K562 (cell line): ENCODE data around the gene MATCAP1. TPM values are rescaled to one million over a fixed set of nuclear protein-coding genes. Genes with fewer than 3 reads are reported as not detected.
A peak's percentile ranks its signal among the peaks of the same experiment; 100 is the strongest.

Experiments
- ATAC-seq: fragments of 200-7000 bp; cut with Tn5 transposase; 3 replicates; pipeline ENCODE4 v1.9.1; 2020; ENCODE audit warnings: moderate library complexity
- BruUV-seq: library from RNA; stranded (reverse); fragments of 400-500 nt; replicated peaks from 2 replicates; lab custom pipeline; 2021; lab: Mats Ljungman, UMichigan
- CTCF ChIA-PET: fragments of 300-600 bp; formaldehyde crosslinking; extraction: SDS; loops from one replicate; lab custom pipeline; 2021; ENCODE audit warnings: low intra/inter-chr PET ratio; lab: Yijun Ruan, JAX
- POLR2A ChIA-PET: fragments of 300-600, 350-650 bp; sonication (Branson Sonifier 250); formaldehyde crosslinking; extraction: SDS; loops from one replicate; lab custom pipeline; 2021; ENCODE audit warnings: antibody characterized with exemption, inconsistent platforms; lab: Yijun Ruan, JAX
- DNase-seq, 4 experiments: peaks; one replicate each; pipeline versions ENCODE4 v3.0.0 to v3.0.0-alpha.2; 2011 to 2018; ENCODE audit warnings: low spot score in 3 of 4, mixed read lengths in 3 of 4; ENCODE audit errors: extremely low read depth in 1 of 4
- FAIRE-seq: peaks from 2 replicates; lab custom pipeline; 2011; peaks lifted over from hg19 to GRCh38; lab: Jason Lieb, UNC
- H2AFZ ChIP-seq: 2 replicates; pipeline ENCODE4 v1.6.0; 2011; ENCODE audit warnings: low read depth, low read length, control low read depth, inconsistent platforms
- H3K27ac ChIP-seq: fragments of 200-600 bp; 3 replicates; pipeline ENCODE4 v1.8.0; 2011; ENCODE audit warnings: low read depth, mild to moderate bottlenecking, control low read depth, inconsistent platforms, low read length, moderate library complexity, mixed read lengths; ENCODE audit errors: extremely low read depth
- H3K27me3 ChIP-seq, 2 experiments: fragments of 300-600 bp in 1 of 2; 2 replicates in 1 of 2; 3 replicates in 1 of 2; pipeline versions ENCODE4 v1.6.0 to v1.8.0; 2011; ENCODE audit warnings: inconsistent platforms in 2 of 2, low read length in 2 of 2, mild to moderate bottlenecking in 1 of 2, mixed read lengths in 1 of 2, moderate library complexity in 1 of 2; ENCODE audit not compliant: control insufficient read depth in 2 of 2, insufficient read depth in 2 of 2
- H3K36me3 ChIP-seq: fragments of 300-600 bp; 3 replicates; pipeline ENCODE4 v1.8.0; 2011; ENCODE audit warnings: mild to moderate bottlenecking, low read length, inconsistent platforms; ENCODE audit not compliant: control insufficient read depth, insufficient read depth
- H3K4me1 ChIP-seq, 2 experiments: fragments of 200-600 bp in 1 of 2; replicated peaks in 1 of 2; 2 replicates in 1 of 2; 3 replicates in 1 of 2; pipeline versions ENCODE4 v1.5.1 to v1.8.0; 2011; ENCODE audit warnings: inconsistent platforms in 2 of 2, low read length in 2 of 2, mild to moderate bottlenecking in 1 of 2, mixed read lengths in 1 of 2, moderate library complexity in 1 of 2; ENCODE audit not compliant: control insufficient read depth in 2 of 2, insufficient read depth in 2 of 2
- H3K4me2 ChIP-seq: 2 replicates; pipeline ENCODE4 v1.6.1; 2011; ENCODE audit warnings: low read length, control low read depth, inconsistent platforms, mixed read lengths; ENCODE audit not compliant: insufficient read depth
- H3K4me3 ChIP-seq: fragments of 200-600 bp; sonication (generic), shearing (Covaris generic); 2 replicates; pipeline ENCODE4 v1.5.1; 2016; ENCODE audit warnings: control low read depth, inconsistent platforms
- H3K79me2 ChIP-seq: fragments of 200-600 bp; 3 replicates; pipeline ENCODE4 v1.8.0; 2011; ENCODE audit warnings: low read length, inconsistent platforms; ENCODE audit not compliant: control insufficient read depth, insufficient read depth
- H3K9ac ChIP-seq, 2 experiments: 2 replicates each; pipeline versions ENCODE4 v1.6.0 to v1.6.1; 2011; ENCODE audit warnings: low read depth in 2 of 2, low read length in 2 of 2, control low read depth in 1 of 2, inconsistent platforms in 1 of 2, mild to moderate bottlenecking in 1 of 2, mixed read lengths in 1 of 2; ENCODE audit not compliant: insufficient read depth in 1 of 2
- H3K9me1 ChIP-seq: one replicate; pipeline ENCODE4 v1.6.0; 2011; ENCODE audit warnings: inconsistent platforms, mild to moderate bottlenecking, low read length, moderate library complexity; ENCODE audit not compliant: control insufficient read depth, insufficient read depth
- H3K9me3 ChIP-seq: replicated peaks from 2 replicates; pipeline ENCODE4 v1.5.1; 2011; ENCODE audit warnings: low read depth, low read length, inconsistent platforms; ENCODE audit not compliant: control insufficient read depth, insufficient read depth
- H4K20me1 ChIP-seq: replicated peaks from 2 replicates; pipeline ENCODE4 v1.6.1; 2011; ENCODE audit warnings: low read length, inconsistent platforms, mixed read lengths; ENCODE audit not compliant: control insufficient read depth, insufficient read depth
- GMEB1 ChIP-seq: fragments of 250-450 bp; sonication (Bioruptor Pico); IDR thresholded peaks from 2 replicates; pipeline ENCODE4 v1.4.0; 2020; ENCODE audit warnings: mild to moderate bottlenecking
- HBP1 ChIP-seq: fragments of 450-650 bp; formaldehyde crosslinking; IDR thresholded peaks from 2 replicates; pipeline ENCODE4 v1.4.0; 2022; ENCODE audit warnings: missing genetic modification characterization
- HDAC8 ChIP-seq: fragments of 450-650 bp; IDR thresholded peaks from 2 replicates; pipeline ENCODE4 v1.6.1; 2016; ENCODE audit warnings: mild to moderate bottlenecking, missing genetic modification characterization, moderate library complexity, missing compliant biosample characterization
- KLF1 ChIP-seq: fragments of 450-650 bp; IDR thresholded peaks from 2 replicates; pipeline ENCODE4 v1.6.1; 2016; ENCODE audit warnings: missing genetic modification characterization, missing compliant biosample characterization
- MTA3 ChIP-seq: fragments of 450-650 bp; formaldehyde crosslinking; IDR thresholded peaks from 2 replicates; pipeline ENCODE4 v1.6.1; 2017; ENCODE audit warnings: mild to moderate bottlenecking, borderline replicate concordance
- MYC ChIP-seq, 2 experiments: fragments of 250-450 bp in 1 of 2; sonication (Bioruptor Pico) in 1 of 2; IDR thresholded peaks; 2 replicates each; pipeline versions ENCODE4 v1.5.1 to v1.6.1; 2012 to 2021; ENCODE audit warnings: low read depth in 2 of 2, borderline replicate concordance in 1 of 2, improper control_type of control experiment in 1 of 2, low read length in 1 of 2, mild to moderate bottlenecking in 1 of 2, moderate library complexity in 1 of 2
- NFYB ChIP-seq: IDR thresholded peaks from 2 replicates; pipeline ENCODE4 v1.6.1; 2011; ENCODE audit warnings: mild to moderate bottlenecking, moderate library complexity; ENCODE audit not compliant: insufficient read length; ENCODE audit errors: extremely low read depth
- NR4A1 ChIP-seq, 2 experiments: fragments of 250-450 bp in 1 of 2; fragments of 450-650 bp in 1 of 2; sonication (Bioruptor Pico) in 1 of 2; IDR thresholded peaks; 2 replicates each; pipeline versions ENCODE4 v1.4.0 to v1.6.1; 2016 to 2020; ENCODE audit warnings: mild to moderate bottlenecking in 2 of 2, missing compliant biosample characterization in 1 of 2, missing genetic modification characterization in 1 of 2, moderate library complexity in 1 of 2
- RAD51 ChIP-seq: fragments of 450-650 bp; IDR thresholded peaks from 2 replicates; pipeline ENCODE4 v1.7.1; 2016; ENCODE audit warnings: low read depth, mild to moderate bottlenecking, borderline replicate concordance
- STAG1 ChIP-seq: sonication (generic); formaldehyde crosslinking; IDR thresholded peaks from 2 replicates; pipeline ENCODE4 v1.5.0; 2020; ENCODE audit warnings: missing genetic modification reagents, borderline replicate concordance
- ZBTB7A ChIP-seq: IDR thresholded peaks from 2 replicates; pipeline ENCODE4 v1.6.1; 2011; ENCODE audit warnings: low read depth, mild to moderate bottlenecking, low read length, moderate library complexity, borderline replicate concordance; ENCODE audit not compliant: control insufficient read depth
- ZNF232 ChIP-seq: sonication (generic); formaldehyde crosslinking; IDR thresholded peaks from 2 replicates; pipeline ENCODE4 v1.8.0; 2022; ENCODE audit warnings: mild to moderate bottlenecking, missing genetic modification reagents
- ZNF511 ChIP-seq: sonication (generic); formaldehyde crosslinking; IDR thresholded peaks from 2 replicates; pipeline ENCODE4 v1.8.0; 2022; ENCODE audit warnings: mild to moderate bottlenecking, missing genetic modification reagents
- WGBS: fragments of 100-300 bp; shearing (Covaris generic); methylation state at CpG from one replicate; pipeline ENCODE4 v1.1.6; 2016; ENCODE audit warnings: low coverage, mixed read lengths; ENCODE audit not compliant: insufficient coverage; ENCODE audit errors: missing lambda C conversion rate; 5-methylcytosine and 5-hydroxymethylcytosine counted together
- in situ Hi-C: fragments of 300-500 bp; cut with MboI; formaldehyde crosslinking; loops from 4 replicates; pipeline ENCODE4 v1.15.0; 2018; ENCODE audit warnings: inconsistent platforms, mixed read lengths
- intact Hi-C: fragments of 100-400 bp; cut with micrococcal nuclease; formaldehyde crosslinking; loops from 2 replicates; pipeline ENCODE4 v1.14.2; 2022
- polyA plus RNA-seq, 8 experiments: library from polyadenylated mRNA; depleted of rRNA in 4 of 8; stranded (reverse) in 5 of 8; unstranded in 3 of 8; fragments of >200 nt; fragmentation: Nextera tagmentation in 2 of 8; fragmentation: Illumina TruSeq in 1 of 8; extraction: Ambion mirVana in 2 of 8; extraction: Trizol in 1 of 8; gene quantifications; 2 replicates each; pipeline versions ENCODE4 v1.2.1 to v1.2.3, GENCODE V29; 2011 to 2014; ENCODE audit warnings: inconsistent platforms in 1 of 8, missing spikeins in 1 of 8
- total RNA-seq, 7 experiments: library from RNA; depleted of rRNA in 6 of 7; stranded (reverse); fragments of >200 nt in 6 of 7; fragmentation: Illumina TruSeq in 2 of 7; extraction: Trizol in 2 of 7; gene quantifications; 2 replicates each; pipeline versions ENCODE4 v1.2.1 to v1.2.3, GENCODE V29; 2011 to 2021; ENCODE audit warnings: low replicate concordance in 1 of 7

The MATCAP1 gene
- total and polyA plus RNA-seq, 9 of the 15 experiments (the other 6 are each of a cell fraction or from before 2014, with no cell fraction given): 3.4 to 20.5 (median 10.3) TPM

- 1% methylated on average over 32 of the region's 34 CpGs for WGBS
- in situ Hi-C loops: loop anchor here (5.0 to 25.0 kb wide), 2 partner anchors 142 to 197 kb away; partner anchors contain the start of gene CES3
- TF ChIP-seq ZBTB7A: peak; percentile 50; the same call in 1 of the 2 replicates
- TF ChIP-seq NFYB: no peak
- TF ChIP-seq STAG1 (CRISPR knock-in tag): no peak
- no peak for TF ChIP-seq KLF1
- no peak for TF ChIP-seq GMEB1 (CRISPR knock-in tag)
- TF ChIP-seq ZNF511 (CRISPR knock-in tag): 0 out of 2 replicates have a peak, but pooled peaks have one; percentile 39
- no peak for TF ChIP-seq NR4A1 (CRISPR knock-in tag; IDR thresholded peaks at IDR 0.05)
- TF ChIP-seq NR4A1 (tag; IDR thresholded peaks at IDR 0.05): no peak
- TF ChIP-seq HBP1: no peak
- no peak for TF ChIP-seq MYC (IDR thresholded peaks at IDR 0.05; ENCODE audit: low read depth, low read length)
- peak; percentile 51; the same call in 1 of the 2 replicates for TF ChIP-seq MYC (CRISPR knock-in tag; IDR thresholded peaks at IDR 0.05; ENCODE audit: borderline replicate concordance, low read depth)
- no peak for TF ChIP-seq HDAC8 (tag)
- TF ChIP-seq MTA3: no peak
- no peak for TF ChIP-seq RAD51
- TF ChIP-seq ZNF232 (CRISPR knock-in tag): 0 out of 2 replicates have a peak, but pooled peaks have one; percentile 33
Measured at GRCh38 chr16:67158637-67159600, 24.8 kb downstream of the MATCAP1 start.

More at GRCh38 chr16:67158637-67159600, 24.8 kb downstream of the MATCAP1 start:
- Histone ChIP-seq H3K27me3 (no peaks in the 10 kb centered on the region), H3K79me2 (peaks cover 28% of the 10 kb centered on the region), H3K4me1 (peaks cover 20 to 71% of the 10 kb centered on the region in 2 experiments), H3K9me1 (no peaks in the 10 kb centered on the region), H3K4me2 (peak overlapping the region; percentile 87), H3K4me3 (peak overlapping the region; percentile 73), H3K27ac (peak overlapping the region; percentile 78), H2AFZ (peak overlapping the region; percentile 96), H3K9ac (peak overlapping the region; percentile 78 to 95), H3K9me3 (no peaks in the 10 kb centered on the region), H3K36me3 (peaks cover 5% of the 10 kb centered on the region; the same call in 1 of the 3 replicates), H4K20me1 (peaks cover 16% of the 10 kb centered on the region)
- CTCF ChIA-PET: interaction anchor here (1.1 kb wide), 1 partner anchor 27 kb away, joined by 5 read pairs; no protein-coding TSS in a partner anchor
- ATAC-seq (peak; percentile 42), DNase-seq (peak; percentile 56 to 70 (median 60)), FAIRE-seq (peak; percentile 66)
- no TSS peak for BruUV-seq
- intact Hi-C loops: loop anchor here (2.0 to 5.0 kb wide), 2 partner anchors 182 to 204 kb away; no protein-coding TSS in a partner anchor
- POLR2A ChIA-PET: interaction anchor here (0.6 to 1.6 kb wide), 3 partner anchors 31 to 657 kb away, joined by 3 to 4 read pairs (median 4); partner anchors contain the start of gene EXOC3L1
